Type B pancreatic cell (in vitro differentiated cells): Measurements from ENCODE around the gene HSPA1L. TPM values are rescaled to one million over a fixed set of nuclear protein-coding genes. Genes with fewer than 3 reads are reported as not detected.

ENCODE experiments used
- DNase-seq: peaks from one replicate; pipeline ENCODE4 v3.0.0; 2021; ENCODE audit warnings: mixed read lengths; ENCODE audit not compliant: unreplicated experiment; ENCODE audit errors: extremely low spot score
- H3K27ac Mint-ChIP-seq: 2 replicates; pipeline ENCODE4 v1.8.0; 2021; ENCODE audit warnings: mild to moderate bottlenecking, mixed read lengths
- H3K27me3 Mint-ChIP-seq: 2 replicates; pipeline ENCODE4 v1.8.0; 2021; ENCODE audit warnings: mixed read lengths
- H3K36me3 Mint-ChIP-seq: 2 replicates; pipeline ENCODE4 v1.8.0; 2021; ENCODE audit warnings: mixed read lengths
- H3K4me1 Mint-ChIP-seq: one replicate; pipeline ENCODE4 v1.8.0; 2021; ENCODE audit warnings: mixed read lengths; ENCODE audit not compliant: unreplicated experiment
- H3K4me3 Mint-ChIP-seq: 2 replicates; pipeline ENCODE4 v1.8.0; 2021; ENCODE audit warnings: mild to moderate bottlenecking, mixed read lengths
- H3K9me3 Mint-ChIP-seq: 2 replicates; pipeline ENCODE4 v1.8.0; 2021; ENCODE audit warnings: mixed read lengths
- total RNA-seq: library from RNA; stranded (reverse); gene quantifications from 2 replicates; pipeline ENCODE4 v1.2.1, GENCODE V29; 2021; ENCODE audit warnings: low replicate concordance
- TF ChIP-seq, protein P1 (sequence below): fragments of 200-600 bp; sonication (generic); conservative IDR thresholded peaks from 2 replicates; pipeline ENCODE4 v1.5.0; 2021; ENCODE audit warnings: antibody characterized with exemption, mild to moderate bottlenecking

HSPA1L gene
- total RNA-seq, 1 donor from 2014 or later = 1.8 TPM

DNA sequence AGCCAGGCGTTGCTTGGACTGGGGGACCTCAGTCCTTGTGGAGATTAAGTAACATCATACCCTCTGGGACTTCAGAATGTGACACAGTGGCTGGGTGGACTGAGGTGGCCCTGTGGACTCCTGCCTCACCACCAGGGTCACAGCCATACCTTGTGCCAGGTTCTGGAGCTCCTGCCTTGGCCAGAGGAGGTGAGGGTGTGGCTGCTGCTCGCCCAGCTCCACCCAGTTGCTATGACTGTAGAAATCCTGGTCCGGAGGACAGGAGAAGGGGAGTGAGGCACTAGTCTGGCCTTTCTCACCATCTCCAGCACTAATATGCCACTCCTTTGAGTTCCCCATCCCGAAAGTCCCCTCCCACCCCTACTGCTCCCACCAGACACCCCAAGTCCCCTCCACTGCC, 39.9 kb downstream of the HSPA1L start:
- TF ChIP-seq, protein P1, sequence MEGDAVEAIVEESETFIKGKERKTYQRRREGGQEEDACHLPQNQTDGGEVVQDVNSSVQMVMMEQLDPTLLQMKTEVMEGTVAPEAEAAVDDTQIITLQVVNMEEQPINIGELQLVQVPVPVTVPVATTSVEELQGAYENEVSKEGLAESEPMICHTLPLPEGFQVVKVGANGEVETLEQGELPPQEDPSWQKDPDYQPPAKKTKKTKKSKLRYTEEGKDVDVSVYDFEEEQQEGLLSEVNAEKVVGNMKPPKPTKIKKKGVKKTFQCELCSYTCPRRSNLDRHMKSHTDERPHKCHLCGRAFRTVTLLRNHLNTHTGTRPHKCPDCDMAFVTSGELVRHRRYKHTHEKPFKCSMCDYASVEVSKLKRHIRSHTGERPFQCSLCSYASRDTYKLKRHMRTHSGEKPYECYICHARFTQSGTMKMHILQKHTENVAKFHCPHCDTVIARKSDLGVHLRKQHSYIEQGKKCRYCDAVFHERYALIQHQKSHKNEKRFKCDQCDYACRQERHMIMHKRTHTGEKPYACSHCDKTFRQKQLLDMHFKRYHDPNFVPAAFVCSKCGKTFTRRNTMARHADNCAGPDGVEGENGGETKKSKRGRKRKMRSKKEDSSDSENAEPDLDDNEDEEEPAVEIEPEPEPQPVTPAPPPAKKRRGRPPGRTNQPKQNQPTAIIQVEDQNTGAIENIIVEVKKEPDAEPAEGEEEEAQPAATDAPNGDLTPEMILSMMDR = no peak
- no peak for DNase-seq
- Mint-ChIP-seq H3K9me3 (no peaks in the 10 kb centered on the region), H3K36me3 (no peaks in the 10 kb centered on the region), H3K4me3 (peak overlapping the region; percentile 58), H3K27me3 (no peaks in the 10 kb centered on the region), H3K27ac (peak overlapping the region; percentile 64), H3K4me1 (peaks cover 11% of the 10 kb centered on the region)

DNA sequence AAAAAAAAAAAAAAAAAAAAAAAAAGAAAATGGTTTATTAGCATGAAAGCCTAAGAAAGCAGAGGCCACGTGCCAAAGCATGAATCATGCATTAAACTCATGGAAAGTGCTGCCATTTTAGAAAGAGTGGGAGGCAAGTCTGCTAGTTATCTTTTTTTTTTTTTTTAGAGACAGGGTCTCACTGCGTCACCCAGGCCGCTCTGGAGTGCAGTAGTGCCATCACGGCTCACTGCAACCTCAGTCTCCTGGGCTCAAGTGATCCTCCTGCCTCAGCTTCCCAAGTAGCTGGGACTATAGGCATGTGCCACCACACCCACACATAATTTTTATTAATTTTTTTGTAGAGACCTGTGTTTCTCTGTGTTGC, 43.1 kb downstream of the HSPA1L start:
- Mint-ChIP-seq H3K4me3 (no peak overlapping the region), H3K9me3 (no peaks in the 10 kb centered on the region), H3K27ac (no peak overlapping the region), H3K27me3 (no peaks in the 10 kb centered on the region), H3K4me1 (peaks cover 16% of the 10 kb centered on the region), H3K36me3 (no peaks in the 10 kb centered on the region)
- DNase-seq = no peak
- TF ChIP-seq, protein P1 = no peak

DNA sequence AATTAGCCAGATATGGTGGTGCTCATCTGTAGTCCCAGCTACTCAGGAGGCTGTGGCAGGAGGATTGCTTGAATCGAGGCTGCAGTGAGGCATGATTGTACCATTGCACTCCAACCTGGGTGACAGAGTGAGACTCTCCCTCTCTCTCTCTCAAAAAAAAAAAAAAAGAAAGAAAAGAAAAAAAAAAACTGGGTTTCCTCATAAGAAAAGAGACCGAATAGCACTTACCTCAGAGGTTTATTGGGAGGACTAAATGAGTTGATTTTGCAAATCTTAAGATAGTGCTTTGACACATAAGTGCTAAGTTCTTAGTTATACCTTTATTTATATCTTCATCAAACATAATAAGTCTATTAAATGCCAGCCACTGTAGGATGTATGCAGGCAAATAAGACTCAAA, 44.2 kb downstream of the HSPA1L start:
- Mint-ChIP-seq H3K36me3 (no peaks in the 10 kb centered on the region), H3K4me3 (no peak overlapping the region)
- TF ChIP-seq, protein P1 = no peak

DNA sequence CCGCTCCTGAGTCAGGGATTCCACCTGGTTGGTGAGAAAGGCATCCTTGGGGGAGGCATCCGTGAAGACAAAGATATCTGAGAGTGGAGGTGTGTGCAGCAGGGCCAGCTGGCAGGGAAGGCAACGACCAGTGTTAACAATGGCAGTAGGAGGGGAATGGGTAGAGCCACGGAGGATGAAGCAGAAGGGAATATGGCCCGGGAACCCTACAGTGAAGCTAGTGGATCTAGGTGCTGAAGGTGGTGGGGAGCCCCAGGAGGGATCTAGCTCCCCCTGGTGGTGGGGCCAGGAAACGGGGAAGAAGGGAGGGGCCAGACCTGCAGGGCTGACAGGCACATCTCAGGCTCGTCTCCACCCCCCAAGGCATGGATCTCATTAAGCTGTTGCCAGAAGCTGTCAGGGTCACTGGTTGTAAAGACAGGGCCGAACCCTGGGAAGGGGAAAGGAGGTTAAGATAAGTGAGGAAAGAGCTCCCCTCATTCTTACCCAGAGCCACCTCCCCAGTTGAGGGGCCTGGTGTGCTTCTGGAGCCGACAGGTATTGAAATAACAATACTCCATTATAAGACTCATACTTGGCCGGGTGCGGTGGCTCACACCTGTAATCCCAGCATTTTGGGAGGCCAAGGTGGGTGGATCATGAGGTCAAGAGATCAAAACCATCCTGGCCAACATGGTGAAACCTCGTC, 45.3 kb downstream of the HSPA1L start:
- Mint-ChIP-seq H3K27me3 (no peaks in the 10 kb centered on the region), H3K9me3 (no peaks in the 10 kb centered on the region), H3K27ac (no peak overlapping the region), H3K36me3 (no peaks in the 10 kb centered on the region), H3K4me3 (no peak overlapping the region), H3K4me1 (peaks cover 5% of the 10 kb centered on the region)
- no peak for DNase-seq
- TF ChIP-seq, protein P1 = peak; percentile 76

More for the DNA sequence above, 44.2 kb downstream of the HSPA1L start:
- H3K27me3 Mint-ChIP-seq = no peaks in the 10 kb centered on the region
- peaks cover 10% of the 10 kb centered on the region for H3K4me1 Mint-ChIP-seq
- no peaks in the 10 kb centered on the region for H3K9me3 Mint-ChIP-seq
- no peak for DNase-seq
- H3K27ac Mint-ChIP-seq = no peak overlapping the region

DNA sequence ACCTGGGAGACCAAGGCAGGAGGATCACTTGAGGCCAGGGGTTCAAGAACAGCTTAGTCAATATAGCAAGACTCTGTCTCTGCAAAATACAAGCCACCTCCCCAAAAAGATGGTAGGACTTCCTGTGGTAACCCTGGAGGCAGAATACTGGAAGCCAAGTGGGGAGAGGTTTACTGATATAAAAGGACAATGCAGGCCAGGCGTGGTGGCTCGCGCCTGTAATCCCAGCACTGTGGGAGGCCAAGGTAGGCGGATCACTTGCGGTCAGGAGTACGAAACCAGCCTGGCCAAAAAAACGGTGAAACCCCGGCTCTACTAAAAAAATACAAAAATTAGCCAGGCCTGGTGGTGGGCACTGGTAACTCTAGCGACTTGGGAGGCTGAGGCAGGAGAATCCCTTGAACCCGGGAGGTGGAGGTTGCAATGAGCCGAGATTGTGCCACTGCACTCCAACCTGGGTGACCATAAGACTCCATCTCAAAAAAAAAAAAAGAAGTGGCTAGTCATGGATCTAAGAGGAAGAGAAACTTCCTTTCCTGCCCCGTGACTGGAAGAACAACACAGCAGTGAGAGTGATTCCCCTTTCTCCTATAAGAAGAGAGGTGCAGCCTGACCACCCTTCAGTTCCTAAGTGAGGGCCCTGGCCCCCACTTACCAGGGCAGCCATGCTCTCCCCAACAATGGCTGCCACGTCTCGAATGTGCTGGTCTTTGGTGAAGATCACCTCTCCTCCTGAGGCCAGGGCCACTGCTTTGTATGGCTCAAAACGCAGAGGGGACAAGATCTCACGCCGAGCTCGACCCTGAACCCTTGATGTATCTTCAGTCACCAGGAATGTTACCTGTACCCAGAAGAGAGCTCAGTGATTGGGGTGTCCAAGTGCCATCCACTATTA, 46.5 kb downstream of the HSPA1L start:
- peaks cover 5% of the 10 kb centered on the region for H3K36me3 Mint-ChIP-seq
- no peaks in the 10 kb centered on the region for H3K27me3 Mint-ChIP-seq
- peaks cover 10% of the 10 kb centered on the region for H3K4me1 Mint-ChIP-seq
- DNase-seq = no peak
- no peak overlapping the region for H3K27ac Mint-ChIP-seq
- H3K9me3 Mint-ChIP-seq = no peaks in the 10 kb centered on the region
- TF ChIP-seq, protein P1 = no peak
- H3K4me3 Mint-ChIP-seq = no peak overlapping the region
